Gastrocnemius medialis (tissue), 4 donors: ENCODE measurements around the gene CC2D2B.

Experiments used
- POLR2A ChIP-seq, 2 donors: fragments of 450-650 bp; IDR thresholded peaks; one replicate each; pipeline ENCODE4 v1.6.1; 2017; ENCODE audit warnings: antibody characterized with exemption in 2 of 2, mild to moderate bottlenecking in 2 of 2, moderate library complexity in 2 of 2
- TF ChIP-seq, protein P1 (sequence below), 5 experiments: fragments of 450-650 bp in 3 of 5; fragments of 200-600 bp in 2 of 5; sonication (generic) in 2 of 5; IDR thresholded peaks in 4 of 5; conservative IDR thresholded peaks in 1 of 5; 1 replicate in 4 of 5; 2 replicates in 1 of 5; pipeline ENCODE4 v1.5.1; 2016 to 2019; ENCODE audit warnings: antibody characterized with exemption in 5 of 5, mild to moderate bottlenecking in 3 of 5, moderate library complexity in 3 of 5

DNA sequence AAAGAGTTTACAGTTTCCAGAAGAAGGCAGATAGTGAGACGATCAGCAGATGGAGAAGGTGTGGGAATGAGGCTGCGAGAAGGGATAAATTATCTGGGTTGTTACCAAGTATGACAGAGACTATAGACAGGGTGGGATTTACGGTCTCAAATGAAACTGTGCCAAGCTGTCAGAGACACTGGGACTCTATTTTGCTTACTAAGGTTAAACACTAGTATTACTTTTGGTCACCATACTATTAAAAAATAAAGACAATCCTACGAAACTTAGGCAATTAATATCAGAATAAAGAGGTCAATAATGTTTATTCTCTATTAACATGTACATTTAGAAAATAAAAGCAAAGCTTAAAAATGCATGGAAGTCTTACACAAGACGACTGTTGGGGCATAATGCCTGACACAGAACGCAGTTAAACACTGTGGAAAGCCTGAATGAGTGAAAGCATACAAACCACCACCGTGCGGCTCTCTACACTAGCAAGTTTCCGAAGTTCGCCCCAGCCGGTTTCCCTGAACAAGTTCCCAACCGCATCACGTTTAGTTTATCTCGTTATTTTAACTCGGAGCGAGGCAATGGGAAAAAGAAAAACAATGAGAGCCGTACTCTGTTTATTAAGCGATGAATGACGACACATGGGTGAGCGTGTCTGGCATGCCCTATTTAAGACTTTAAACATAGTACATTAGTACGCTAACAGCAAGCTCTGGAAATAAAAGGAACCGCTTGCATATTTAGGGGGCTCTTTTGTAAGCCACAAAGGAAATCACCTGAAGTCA is 909 bp upstream of the CC2D2B start:
- TF ChIP-seq, protein P1, sequence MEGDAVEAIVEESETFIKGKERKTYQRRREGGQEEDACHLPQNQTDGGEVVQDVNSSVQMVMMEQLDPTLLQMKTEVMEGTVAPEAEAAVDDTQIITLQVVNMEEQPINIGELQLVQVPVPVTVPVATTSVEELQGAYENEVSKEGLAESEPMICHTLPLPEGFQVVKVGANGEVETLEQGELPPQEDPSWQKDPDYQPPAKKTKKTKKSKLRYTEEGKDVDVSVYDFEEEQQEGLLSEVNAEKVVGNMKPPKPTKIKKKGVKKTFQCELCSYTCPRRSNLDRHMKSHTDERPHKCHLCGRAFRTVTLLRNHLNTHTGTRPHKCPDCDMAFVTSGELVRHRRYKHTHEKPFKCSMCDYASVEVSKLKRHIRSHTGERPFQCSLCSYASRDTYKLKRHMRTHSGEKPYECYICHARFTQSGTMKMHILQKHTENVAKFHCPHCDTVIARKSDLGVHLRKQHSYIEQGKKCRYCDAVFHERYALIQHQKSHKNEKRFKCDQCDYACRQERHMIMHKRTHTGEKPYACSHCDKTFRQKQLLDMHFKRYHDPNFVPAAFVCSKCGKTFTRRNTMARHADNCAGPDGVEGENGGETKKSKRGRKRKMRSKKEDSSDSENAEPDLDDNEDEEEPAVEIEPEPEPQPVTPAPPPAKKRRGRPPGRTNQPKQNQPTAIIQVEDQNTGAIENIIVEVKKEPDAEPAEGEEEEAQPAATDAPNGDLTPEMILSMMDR (IDR thresholded peaks at IDR 0.05 in 4 of 5, conservative IDR thresholded peaks at IDR 0.05 in 1 of 5), result peak in 1 of 5 experiments; percentile 4
- no peak for TF ChIP-seq POLR2A (IDR thresholded peaks at IDR 0.05)
